Lung (tissue), 12 donors: ENCODE results near the gene MOB1A. TPM values are rescaled to one million over a fixed set of nuclear protein-coding genes. Genes with fewer than 3 reads are reported as not detected.

Experiments
- ATAC-seq: fragments of 200-7000 bp; cut with Tn5 transposase; one replicate; pipeline ENCODE4 v1.9.1; 2020; ENCODE audit warnings: moderate number of reproducible peaks; ENCODE audit not compliant: insufficient read depth, low FRiP score
- DNase-seq, 3 donors: peaks; one replicate each; pipeline ENCODE4 v3.0.0-alpha.2; 2013 to 2017
- H3K27ac ChIP-seq, 2 donors: one replicate each; pipeline ENCODE4 v1.5.1; 2013; ENCODE audit warnings: mild to moderate bottlenecking in 2 of 2, moderate library complexity in 2 of 2, control low read depth in 1 of 2, inconsistent platforms in 1 of 2, low read depth in 1 of 2, low read length in 1 of 2
- H3K27me3 ChIP-seq, 3 donors: one replicate each; pipeline ENCODE4 v1.5.1; 2013; ENCODE audit warnings: low read length in 2 of 3; ENCODE audit not compliant: control insufficient read depth in 3 of 3, insufficient read depth in 3 of 3
- H3K36me3 ChIP-seq, 4 donors: one replicate each; pipeline ENCODE4 v1.5.1; 2013; ENCODE audit warnings: low read length in 4 of 4, mild to moderate bottlenecking in 1 of 4, moderate library complexity in 1 of 4; ENCODE audit not compliant: control insufficient read depth in 4 of 4, insufficient read depth in 4 of 4
- H3K4me1 ChIP-seq, 5 donors: one replicate each; pipeline ENCODE4 v1.5.1; 2013; ENCODE audit warnings: low read length in 5 of 5, mild to moderate bottlenecking in 2 of 5, moderate library complexity in 1 of 5; ENCODE audit not compliant: control insufficient read depth in 5 of 5, insufficient read depth in 5 of 5
- H3K4me3 ChIP-seq: one replicate; pipeline ENCODE4 v1.5.1; 2013; ENCODE audit warnings: mild to moderate bottlenecking, control low read depth, moderate library complexity
- H3K9ac ChIP-seq, 2 donors: one replicate each; pipeline ENCODE4 v1.5.1; 2013; ENCODE audit warnings: low read length in 2 of 2, control low read depth in 1 of 2; ENCODE audit not compliant: insufficient read depth in 1 of 2
- H3K9me3 ChIP-seq, 4 donors: one replicate each; pipeline ENCODE4 v1.5.1; 2013; ENCODE audit warnings: low read length in 3 of 4, mild to moderate bottlenecking in 1 of 4, moderate library complexity in 1 of 4; ENCODE audit not compliant: control insufficient read depth in 4 of 4, insufficient read depth in 3 of 4
- WGBS, 2 donors: extraction: QIAGEN DNeasy Blood & Tissue Kit; methylation state at CpG; one replicate each; pipeline ENCODE4 v1.1.7; 2013; 5-methylcytosine and 5-hydroxymethylcytosine counted together
- polyA plus RNA-seq, 2 donors: library from polyadenylated mRNA; stranded (reverse); fragments of 200-250 nt; gene quantifications; one replicate each; pipeline ENCODE4 v1.2.1, GENCODE V29; 2013
- total RNA-seq, 2 donors: library from RNA; depleted of rRNA in 1 of 2; stranded (reverse); fragments of >200 nt in 1 of 2; gene quantifications; one replicate each; pipeline ENCODE4 v1.2.1, GENCODE V29; 2014 to 2021
- TF ChIP-seq, protein P1 (sequence below): IDR thresholded peaks from 2 replicates; pipeline ENCODE4 v1.5.1; 2012; ENCODE audit warnings: mild to moderate bottlenecking; ENCODE audit errors: control extremely low read depth, extremely low read depth
- donor health status: control.
- donor health status: control.
- donor health status: Bipolar disorder and iron deficiency.
- donor health status: healthy.
- donor health status: DM: yes; HTN: yes; CAD: no.

Gene MOB1A
- total and polyA plus RNA-seq, 4 donors = 33.4 to 117 (median 81.1) TPM

DNA sequence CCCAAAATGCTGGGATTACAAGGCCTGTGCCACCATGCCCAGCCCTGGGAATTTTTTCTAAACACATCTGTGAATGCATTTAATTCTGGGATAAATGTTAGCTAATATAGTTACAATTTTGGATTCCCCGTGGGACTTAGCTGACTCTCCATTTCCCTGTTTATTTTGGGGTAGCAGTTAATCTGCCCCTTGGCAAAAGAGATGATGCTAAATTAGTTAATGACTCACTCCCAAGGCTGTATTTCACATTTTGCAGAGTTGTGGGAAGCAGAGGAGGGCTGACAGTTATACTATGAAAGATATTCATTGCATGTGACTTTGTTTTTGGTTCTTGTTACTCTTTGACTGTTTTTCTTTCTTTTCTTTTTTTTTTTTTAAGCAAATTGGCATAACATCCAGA, 22.9 kb upstream of the MOB1A start:
- 61 to 78% methylated on average over 1 of the region's 1 CpG for WGBS, 2 donors
- no peaks in the 10 kb centered on the region for H3K27me3 ChIP-seq
- H3K4me3 ChIP-seq = no peak overlapping the region
- no peaks in the 10 kb centered on the region for H3K36me3 ChIP-seq
- H3K27ac ChIP-seq = no peak overlapping the region
- H3K9ac ChIP-seq = no peak overlapping the region
- no peak for DNase-seq
- TF ChIP-seq, protein P1, sequence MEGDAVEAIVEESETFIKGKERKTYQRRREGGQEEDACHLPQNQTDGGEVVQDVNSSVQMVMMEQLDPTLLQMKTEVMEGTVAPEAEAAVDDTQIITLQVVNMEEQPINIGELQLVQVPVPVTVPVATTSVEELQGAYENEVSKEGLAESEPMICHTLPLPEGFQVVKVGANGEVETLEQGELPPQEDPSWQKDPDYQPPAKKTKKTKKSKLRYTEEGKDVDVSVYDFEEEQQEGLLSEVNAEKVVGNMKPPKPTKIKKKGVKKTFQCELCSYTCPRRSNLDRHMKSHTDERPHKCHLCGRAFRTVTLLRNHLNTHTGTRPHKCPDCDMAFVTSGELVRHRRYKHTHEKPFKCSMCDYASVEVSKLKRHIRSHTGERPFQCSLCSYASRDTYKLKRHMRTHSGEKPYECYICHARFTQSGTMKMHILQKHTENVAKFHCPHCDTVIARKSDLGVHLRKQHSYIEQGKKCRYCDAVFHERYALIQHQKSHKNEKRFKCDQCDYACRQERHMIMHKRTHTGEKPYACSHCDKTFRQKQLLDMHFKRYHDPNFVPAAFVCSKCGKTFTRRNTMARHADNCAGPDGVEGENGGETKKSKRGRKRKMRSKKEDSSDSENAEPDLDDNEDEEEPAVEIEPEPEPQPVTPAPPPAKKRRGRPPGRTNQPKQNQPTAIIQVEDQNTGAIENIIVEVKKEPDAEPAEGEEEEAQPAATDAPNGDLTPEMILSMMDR = no peak
- ATAC-seq = no peak
- H3K4me1 ChIP-seq = peaks cover 0 to 13% (median 4%) of the 10 kb centered on the region in 5 donors
- no peaks in the 10 kb centered on the region for H3K9me3 ChIP-seq

DNA sequence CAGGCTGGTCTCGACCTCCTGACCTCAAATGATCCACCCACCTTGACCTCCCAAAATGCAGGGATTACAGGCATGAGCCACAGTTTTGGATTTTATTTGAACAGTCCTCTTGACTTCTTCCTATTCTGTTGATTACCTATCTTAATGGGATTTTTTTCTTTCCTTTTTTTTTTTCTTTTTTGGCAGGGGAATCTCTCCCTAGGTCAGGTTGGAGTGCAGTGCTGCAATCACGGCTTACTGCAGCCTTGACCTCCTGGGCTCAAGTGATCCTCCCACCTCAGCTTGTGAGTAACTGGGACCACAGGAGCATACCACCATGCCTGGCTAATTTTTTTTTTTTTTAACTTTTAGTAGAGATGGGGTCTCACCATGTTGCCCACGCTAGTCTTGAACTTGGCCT, 22.5 kb upstream of the MOB1A start:
- 85 to 98% methylated on average over 3 of the region's 3 CpGs for WGBS, 2 donors
- Histone ChIP-seq H3K27ac (no peak overlapping the region), H3K9me3 (no peaks in the 10 kb centered on the region), H3K4me3 (no peak overlapping the region), H3K4me1 (peaks cover 0 to 13% (median 0%) of the 10 kb centered on the region in 5 donors), H3K27me3 (no peaks in the 10 kb centered on the region), H3K36me3 (no peaks in the 10 kb centered on the region), H3K9ac (no peak overlapping the region)
- DNase-seq (no peak), ATAC-seq (no peak)
- TF ChIP-seq, protein P1 = no peak

DNA sequence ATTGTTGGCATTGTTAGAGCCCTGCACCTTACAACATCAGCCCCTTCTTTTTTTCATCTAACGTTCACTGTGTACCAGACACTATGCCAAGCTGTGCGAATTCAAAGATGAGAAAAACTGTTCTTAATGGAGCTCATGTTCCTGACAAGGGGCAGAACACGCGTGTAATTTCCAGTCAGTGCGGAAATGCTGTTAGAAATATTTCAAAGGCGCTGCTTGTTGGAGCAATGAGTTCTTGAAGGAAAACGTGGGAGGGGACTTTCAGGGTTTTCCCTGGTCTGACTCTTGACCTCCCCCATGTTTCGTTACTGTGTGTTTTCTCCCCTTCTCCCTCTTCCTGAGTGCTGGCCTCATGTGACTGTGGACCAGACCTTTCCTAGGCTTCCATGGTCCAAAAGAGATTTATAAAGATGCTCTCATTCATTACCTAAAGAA, 21.2 kb upstream of the MOB1A start:
- Histone ChIP-seq H3K4me1 (peaks cover 0 to 13% (median 0%) of the 10 kb centered on the region in 5 donors), H3K9me3 (no peaks in the 10 kb centered on the region), H3K36me3 (no peaks in the 10 kb centered on the region), H3K4me3 (no peak overlapping the region), H3K27ac (no peak overlapping the region), H3K27me3 (no peaks in the 10 kb centered on the region), H3K9ac (no peak overlapping the region)
- ATAC-seq (no peak), DNase-seq (peak in 2 of 3 donors; percentile 17 to 19)
- 36 to 46% methylated on average over 8 of the region's 8 CpGs for WGBS, 2 donors
- TF ChIP-seq, protein P1 = no peak

DNA sequence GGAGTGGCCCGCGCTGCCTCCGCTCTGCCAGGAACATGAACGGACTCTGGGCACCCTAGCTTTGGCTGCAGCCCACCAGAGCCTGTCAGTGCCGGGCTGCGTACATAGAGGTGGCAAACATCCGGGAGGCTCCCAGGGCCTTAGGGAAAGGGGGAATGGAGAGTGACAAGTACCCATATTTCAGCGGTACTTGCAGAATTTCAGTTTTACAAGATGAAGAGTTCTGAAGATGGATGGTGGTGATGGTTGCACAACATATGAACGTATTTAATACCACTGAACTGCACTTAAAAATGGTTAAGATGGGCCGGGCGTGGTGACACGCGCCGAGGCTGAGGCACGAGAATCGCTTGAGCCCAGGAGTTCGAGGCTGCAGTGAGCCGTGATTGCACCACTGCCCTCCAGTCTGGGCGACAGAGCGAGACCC, 20.6 kb upstream of the MOB1A start:
- Histone ChIP-seq H3K9me3 (no peaks in the 10 kb centered on the region), H3K9ac (peak overlapping the region in 1 of 2 donors; percentile 0), H3K36me3 (no peaks in the 10 kb centered on the region), H3K4me3 (peak overlapping the region; percentile 47), H3K27me3 (no peaks in the 10 kb centered on the region), H3K27ac (peak overlapping the region; percentile 84 to 86), H3K4me1 (peaks cover 0 to 13% (median 0%) of the 10 kb centered on the region in 5 donors)
- WGBS, 2 donors = 2 to 4% methylated on average over 18 to 20 of the region's 20 CpGs
- DNase-seq = no peak
- no peak for ATAC-seq
- TF ChIP-seq, protein P1 = no peak
